Measurements from ENCODE around the gene OPALIN.

- TF ChIP-seq POLR2AphosphoS5 (IDR thresholded peaks at IDR 0.05; ENCODE audit: borderline replicate concordance, low read depth, low read length), result no peak
- no peak for TF ChIP-seq EZH2 (IDR thresholded peaks at IDR 0.05)
These were observed 28.8 kb upstream of the OPALIN start for GRCh38 chr10:96387601-96388000.

Data from SK-N-MC (cell line).